Measurements from ENCODE around the gene C10orf67. TPM values are rescaled to one million over a fixed set of nuclear protein-coding genes. Genes with fewer than 3 reads are reported as not detected.

C10orf67 gene
- total RNA-seq, 1 donor from 2014 or later = not detected

DNA sequence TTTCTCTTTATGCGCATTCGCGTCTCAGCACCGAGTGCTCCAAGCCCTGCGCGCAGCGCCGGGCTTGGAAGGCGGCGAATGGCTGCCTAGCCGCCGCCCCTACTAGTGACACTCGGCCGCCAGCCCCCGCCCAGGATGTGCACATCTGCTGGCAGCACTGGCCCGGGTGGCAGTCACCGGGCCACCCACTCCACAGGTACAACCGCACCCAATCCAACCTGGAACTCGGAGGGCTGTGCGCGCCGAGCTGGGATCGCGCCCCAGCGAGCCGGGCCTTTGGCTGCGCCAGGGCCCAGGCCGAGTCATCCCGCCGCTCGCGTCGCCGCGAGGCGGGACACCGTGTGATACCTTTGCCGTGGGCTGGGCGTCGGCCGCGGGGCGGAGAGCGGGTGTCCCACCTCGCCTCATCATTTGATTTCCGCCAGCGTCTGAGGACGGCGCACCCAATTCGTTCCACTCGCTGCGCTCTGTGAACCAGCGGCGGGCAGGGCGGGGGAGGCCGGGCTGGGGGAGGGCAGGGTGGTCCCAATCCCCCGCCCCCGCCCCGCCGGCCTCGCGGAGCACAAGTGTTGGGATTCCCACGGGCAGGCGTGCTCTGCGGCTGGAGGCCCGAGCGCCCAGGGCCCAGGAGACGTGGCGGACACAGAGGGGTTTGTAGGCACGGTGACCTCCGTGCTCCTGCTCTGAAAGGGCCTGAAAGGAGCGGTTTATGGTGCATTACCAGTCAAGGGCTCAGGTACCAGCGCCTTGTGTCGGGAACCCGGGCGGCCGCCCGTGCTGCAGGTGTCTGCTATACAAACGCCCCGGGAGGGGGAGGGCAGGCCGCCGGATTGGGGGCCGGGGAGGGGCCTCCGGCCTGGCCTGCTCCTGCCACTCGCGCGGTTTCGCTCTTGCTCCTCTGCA is 170.3 kb downstream of the C10orf67 start:
- no peak for DNase-seq (ENCODE audit: low spot score)

DNA sequence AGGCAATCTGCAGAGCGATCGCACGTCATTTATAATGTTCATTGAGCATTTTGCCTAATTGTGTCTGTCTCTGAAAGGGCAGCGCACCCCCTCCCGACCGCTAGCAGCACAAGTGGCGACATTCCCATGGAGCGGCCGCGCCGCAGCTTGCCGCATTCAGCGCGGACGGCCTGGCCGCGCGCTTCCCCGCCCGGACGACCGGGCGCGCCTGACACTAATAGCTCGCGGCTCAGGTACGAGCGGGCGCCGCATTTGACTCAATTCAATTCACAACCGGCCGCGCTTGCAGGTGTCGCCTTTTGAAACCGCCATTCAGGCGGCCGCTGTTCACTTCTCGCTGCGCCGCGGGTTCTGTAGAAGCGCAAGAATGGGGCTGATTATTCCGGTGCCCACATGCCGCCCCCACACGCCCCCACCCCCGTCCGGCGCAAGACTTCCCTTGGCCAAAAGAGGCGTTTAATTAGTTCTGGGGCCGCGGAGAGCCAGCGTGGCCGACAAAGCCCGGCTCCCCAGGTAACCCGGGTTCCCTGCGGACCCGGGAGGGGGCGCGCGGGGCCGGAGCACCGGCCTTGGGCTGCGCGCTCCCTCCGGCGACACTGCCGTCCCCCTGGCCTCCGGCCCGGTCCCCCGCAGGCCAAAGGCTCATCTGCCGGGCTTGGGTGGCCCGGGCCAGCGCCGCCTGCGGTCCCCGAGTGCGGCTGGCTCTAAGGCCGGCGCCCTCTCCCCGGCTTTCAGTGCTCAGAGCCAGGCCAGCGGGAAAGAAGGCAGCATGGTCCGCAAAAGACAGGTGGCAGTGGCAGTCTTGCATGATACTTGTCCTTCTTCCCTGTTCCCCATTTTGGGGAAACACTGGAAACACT is 171.2 kb downstream of the C10orf67 start:
- DNase-seq (ENCODE audit: low spot score) = no peak

DNA sequence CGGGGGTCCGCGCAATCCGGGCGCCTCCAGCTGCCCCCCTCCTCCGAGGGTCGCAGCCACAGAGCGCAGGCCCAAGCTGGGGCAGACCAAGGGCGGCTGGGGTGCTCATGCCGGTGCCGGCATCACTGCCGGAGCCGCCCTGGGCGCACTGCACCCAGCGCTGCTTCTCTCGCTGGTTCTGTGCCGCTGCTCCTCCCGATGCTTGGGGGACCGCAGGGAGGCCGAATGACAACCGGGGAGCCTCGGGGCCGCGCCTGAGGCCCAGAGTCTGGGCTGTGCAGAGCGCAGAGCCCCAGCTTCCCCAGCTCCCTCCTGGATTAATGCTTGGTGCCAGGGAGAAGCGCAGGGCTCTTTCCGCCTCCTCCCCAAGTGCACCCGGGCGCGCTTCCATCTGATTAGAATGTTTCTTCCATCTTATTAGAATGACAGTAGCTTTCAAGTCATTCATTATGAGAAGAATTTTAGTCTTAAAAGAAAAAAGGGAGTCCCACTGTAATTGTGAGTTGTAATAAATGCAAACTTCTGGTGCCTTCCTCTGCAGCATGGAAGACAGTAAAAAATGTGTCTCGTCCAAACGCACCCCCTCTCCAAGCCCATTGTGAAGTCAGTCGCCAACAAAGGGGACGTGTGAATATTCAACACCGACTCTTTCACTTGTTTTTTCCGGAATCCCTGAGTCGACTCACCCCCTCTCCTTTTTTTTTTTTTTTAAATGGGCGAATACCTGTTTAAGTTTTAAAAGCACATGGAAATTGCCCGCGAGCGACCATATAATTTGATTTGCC is 172.0 kb downstream of the C10orf67 start:
- DNase-seq (ENCODE audit: low spot score) = no peak

DNA sequence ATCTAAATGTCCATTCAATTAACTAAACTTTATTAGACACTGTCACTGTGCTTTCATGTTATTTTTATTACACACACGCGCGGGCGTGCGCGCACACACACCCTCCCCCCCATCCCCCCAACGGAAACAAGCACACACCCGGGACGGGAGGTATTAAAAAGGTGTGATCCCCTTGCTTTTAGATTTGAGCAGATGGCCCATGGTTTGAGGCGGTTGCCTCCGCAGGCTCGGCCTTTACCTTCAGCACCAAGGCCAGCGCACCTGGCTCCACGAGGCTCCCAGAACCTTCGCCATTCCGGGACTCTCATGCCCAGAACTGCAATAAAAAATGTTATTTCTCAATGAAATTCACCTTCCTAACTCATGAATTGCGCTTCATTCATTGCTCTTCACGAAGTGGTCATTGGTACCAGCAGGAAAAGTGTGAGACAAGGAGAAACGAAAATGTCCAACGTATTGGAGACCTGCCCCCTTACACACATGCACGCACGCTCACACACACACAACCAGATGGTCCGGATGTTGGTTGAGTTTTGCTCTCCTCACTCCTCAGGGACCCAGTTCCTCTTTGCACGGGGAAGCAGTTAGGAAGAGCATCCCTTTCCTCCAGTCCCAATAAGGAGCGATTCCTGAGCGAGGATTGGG is 173.2 kb downstream of the C10orf67 start:
- DNase-seq (ENCODE audit: low spot score) = no peak

DNA sequence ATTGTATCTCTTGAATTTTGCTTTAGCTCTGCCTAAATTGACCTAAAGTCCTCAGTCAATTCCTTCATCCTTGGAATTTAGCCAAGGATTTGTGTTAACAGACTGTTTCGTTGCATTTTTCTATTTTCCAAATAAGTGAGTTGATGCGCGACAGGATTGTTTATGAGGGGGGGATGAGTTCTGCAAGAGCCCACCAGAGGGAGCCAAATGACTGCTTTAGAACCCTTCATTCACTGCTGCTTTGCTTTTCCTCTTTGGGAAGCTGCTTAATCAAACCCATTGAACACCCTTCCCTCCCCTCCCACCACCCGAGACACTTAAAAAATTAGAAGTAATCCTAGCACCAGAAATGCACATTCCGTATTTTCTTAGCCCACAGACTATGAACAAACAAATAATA is 186.2 kb downstream of the C10orf67 start:
- no peak for DNase-seq (ENCODE audit: low spot score)

DNA sequence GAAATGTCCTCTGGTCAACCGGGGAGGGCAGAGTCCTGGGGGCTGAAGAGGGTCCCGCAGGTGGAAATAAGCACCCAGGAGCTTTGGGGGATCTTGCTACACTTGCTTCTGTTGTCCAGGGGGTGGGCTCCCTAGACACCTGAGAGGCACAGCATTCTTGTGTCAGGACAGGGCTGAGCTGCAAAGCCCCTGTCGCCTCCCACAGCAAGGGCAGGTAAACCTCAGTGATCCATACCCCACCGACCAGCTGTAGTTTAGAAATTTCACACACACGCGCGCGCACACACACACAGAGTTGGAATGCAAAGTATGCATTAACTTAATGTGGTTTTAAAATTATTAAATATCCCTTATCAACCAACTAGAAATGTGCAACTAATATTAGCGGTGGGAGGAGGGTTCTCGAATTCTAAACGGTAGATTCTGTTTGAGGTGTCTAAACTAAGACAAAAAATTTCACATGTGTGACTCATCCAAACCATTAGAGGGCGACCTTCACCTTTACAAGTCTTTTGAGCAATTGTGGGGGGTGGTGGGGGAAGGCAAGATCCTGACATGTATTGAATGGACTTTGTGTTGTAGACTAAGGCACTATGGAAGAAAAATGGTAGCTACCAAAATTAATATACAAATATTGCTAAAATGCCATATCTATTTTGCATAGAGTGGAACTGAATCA is 186.8 kb downstream of the C10orf67 start:
- no peak for DNase-seq (ENCODE audit: low spot score)

DNA sequence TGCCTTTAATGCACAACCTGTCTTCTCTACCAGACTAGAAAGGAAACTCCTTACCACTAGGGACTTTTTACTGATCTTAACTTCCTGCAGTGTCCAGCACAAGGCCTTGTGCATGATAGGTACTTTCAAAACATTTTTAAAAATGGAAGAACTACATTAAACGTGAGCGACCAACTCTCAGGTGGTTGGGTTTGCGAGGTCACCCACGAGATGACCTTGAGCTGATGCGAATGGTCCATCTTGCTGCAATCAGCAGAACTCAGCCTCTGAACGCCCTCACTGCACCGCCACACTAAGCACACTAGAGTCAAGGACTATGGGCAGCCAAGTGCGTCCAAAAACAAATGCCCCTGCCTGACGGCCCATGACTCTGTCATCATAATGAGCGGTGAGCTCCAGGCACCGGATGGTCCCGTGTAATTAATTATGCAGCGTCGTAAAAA is 187.3 kb downstream of the C10orf67 start:
- no peak for DNase-seq (ENCODE audit: low spot score)

DNA sequence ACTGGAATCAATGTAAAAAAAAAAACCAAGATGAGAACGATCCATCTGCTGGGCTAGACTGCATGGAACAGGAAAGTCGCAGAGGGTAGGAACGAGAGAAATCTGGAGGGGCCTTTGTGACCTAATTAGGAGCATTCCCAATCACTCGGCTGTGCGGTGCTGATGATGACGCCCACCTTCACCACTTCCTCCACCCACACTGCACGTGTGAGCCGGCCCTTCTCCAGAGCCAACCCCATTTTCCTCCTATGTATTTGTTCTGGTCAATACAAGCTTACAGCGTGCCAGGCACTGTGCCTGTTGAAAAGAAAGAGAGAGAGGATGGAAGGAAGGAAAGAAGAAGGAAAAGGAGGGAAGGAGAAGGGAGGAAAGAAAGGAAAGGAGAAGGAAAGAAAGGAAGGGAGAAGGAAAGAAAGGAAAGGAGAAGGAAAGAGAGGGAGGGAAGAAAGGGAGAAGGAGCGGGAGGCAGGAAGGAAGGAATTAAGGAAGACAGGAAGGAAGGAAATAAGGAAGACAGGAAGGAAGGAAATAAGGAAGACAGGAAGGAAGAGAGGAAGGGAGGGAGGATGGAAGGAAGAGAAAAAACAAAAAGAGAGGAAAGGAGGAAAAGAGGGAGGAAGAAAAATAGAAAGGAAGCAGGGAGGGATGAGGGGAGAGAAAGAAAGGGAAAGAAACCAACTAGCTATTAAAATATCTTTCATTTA is 188.0 kb downstream of the C10orf67 start:
- no peak for DNase-seq (ENCODE audit: low spot score)

DNA sequence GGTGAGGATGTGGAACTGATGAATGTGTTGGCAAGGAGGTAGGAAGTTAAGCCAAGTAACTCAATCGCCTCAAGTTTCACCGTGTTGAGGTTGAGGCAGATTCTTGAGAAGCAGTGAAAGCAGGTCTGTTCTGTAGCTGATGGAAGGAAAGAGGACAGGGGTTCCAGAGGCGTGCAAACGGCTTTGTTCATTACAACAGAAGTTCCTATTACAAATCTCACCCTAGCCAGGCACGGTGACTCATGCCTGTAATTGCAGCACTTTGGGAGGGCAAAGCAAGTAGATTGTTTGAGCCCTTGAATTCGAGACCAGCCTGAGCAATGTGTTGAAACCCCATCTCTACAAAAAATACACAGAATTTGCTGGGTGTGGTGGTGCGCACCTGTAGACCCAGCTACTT is 189.4 kb downstream of the C10orf67 start:
- no peak for DNase-seq (ENCODE audit: low spot score)

Small RNAs within 50 kb of the gene (microRNA-seq; reads per million reads assigned to microRNA genes)
- gene MIR1254-2 (ENCODE audit: borderline number of aligned reads) = not detected

Other genes starting within 250 kb of the C10orf67 start
- 39.1 TPM for gene MSRB2, start 249.2 kb downstream of the C10orf67 start, total RNA-seq
- not detected for gene PTF1A, start 152.5 kb downstream of the C10orf67 start, total RNA-seq
- gene OTUD1, start 94.3 kb upstream of the C10orf67 start, total RNA-seq = 13.8 TPM

All from mesenteric fat pad (tissue), 1 donor.